Measurements from ENCODE around the gene KRTAP25-1. TPM values are rescaled to one million over a fixed set of nuclear protein-coding genes. Genes with fewer than 3 reads are reported as not detected.

Gene KRTAP25-1
- total RNA-seq = not detected in 2 replicates

- Histone ChIP-seq H3K4me3 (ENCODE audit: insufficient read depth, low read length) (no peak within 1 kb of the TSS), H4K20me1 (ENCODE audit: insufficient read depth, low read length) (no peaks in the 10 kb centered on the region), H3K9me3 (ENCODE audit: low read depth, low read length) (no peaks in the 10 kb centered on the region), H3K79me2 (ENCODE audit: insufficient read depth, low read length) (no peaks in the 10 kb centered on the region), H3K27ac (ENCODE audit: low read depth, low read length) (no peak within 1 kb of the TSS), H3K4me1 (ENCODE audit: insufficient read depth, low read length) (no peaks in the 10 kb centered on the region), H2AFZ (ENCODE audit: low read length) (no peak within 1 kb of the TSS), H3K27me3 (ENCODE audit: insufficient read depth, low read length) (no peaks in the 10 kb centered on the region), H3K36me3 (ENCODE audit: insufficient read depth, low read length) (no peaks in the 10 kb centered on the region), H3K4me2 (ENCODE audit: insufficient read depth, low read length) (no peak within 1 kb of the TSS)
- no peak for DNase-seq (ENCODE audit: insufficient read length, low spot score, missing footprints)
- no peak for TF ChIP-seq CTCF (IDR thresholded peaks at IDR 0.05; ENCODE audit: extremely low read depth, low read depth, low read length)
Measured at GRCh38 chr21:30289215-30289614, at the start of gene KRTAP25-1. Gene KRTAP25-1 (minus strand): TSS chr21:30289514. CDS start chr21:30289490, 24 bp downstream.

DNA sequence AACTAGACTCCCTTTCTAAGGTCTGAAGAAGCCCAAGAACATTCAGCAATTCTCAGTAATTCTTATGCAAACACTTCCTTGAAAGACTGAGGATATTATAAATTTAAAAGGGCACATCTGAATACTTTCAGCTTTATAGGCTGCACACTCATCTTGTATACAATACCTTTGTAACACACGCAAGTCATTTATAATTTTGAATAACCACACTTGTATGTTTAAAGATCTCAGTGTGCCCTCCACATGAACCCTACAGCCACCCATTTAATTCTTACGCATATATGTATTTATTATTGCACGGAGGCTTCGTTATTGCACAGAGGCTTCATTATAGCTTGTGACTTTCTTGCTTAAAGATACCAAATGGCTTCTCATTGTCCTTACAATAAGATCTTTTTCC, 49.4 kb upstream of the KRTAP25-1 start:
- TF ChIP-seq CTCF (IDR thresholded peaks at IDR 0.05; ENCODE audit: extremely low read depth, low read depth, low read length) = no peak
- no peak for DNase-seq (ENCODE audit: insufficient read length, low spot score, missing footprints)
- H3K36me3 ChIP-seq (ENCODE audit: insufficient read depth, low read length) = no peaks in the 10 kb centered on the region
- H3K4me3 ChIP-seq (ENCODE audit: insufficient read depth, low read length) = no peak overlapping the region
- no peak overlapping the region for H2AFZ ChIP-seq (ENCODE audit: low read length)
- no peaks in the 10 kb centered on the region for H3K4me1 ChIP-seq (ENCODE audit: insufficient read depth, low read length)
- H4K20me1 ChIP-seq (ENCODE audit: insufficient read depth, low read length) = no peaks in the 10 kb centered on the region
- no peaks in the 10 kb centered on the region for H3K79me2 ChIP-seq (ENCODE audit: insufficient read depth, low read length)
- H3K27ac ChIP-seq (ENCODE audit: low read depth, low read length) = no peak overlapping the region
- H3K27me3 ChIP-seq (ENCODE audit: insufficient read depth, low read length) = no peaks in the 10 kb centered on the region
- H3K4me2 ChIP-seq (ENCODE audit: insufficient read depth, low read length) = no peak overlapping the region
- H3K9me3 ChIP-seq (ENCODE audit: low read depth, low read length) = no peaks in the 10 kb centered on the region

DNA sequence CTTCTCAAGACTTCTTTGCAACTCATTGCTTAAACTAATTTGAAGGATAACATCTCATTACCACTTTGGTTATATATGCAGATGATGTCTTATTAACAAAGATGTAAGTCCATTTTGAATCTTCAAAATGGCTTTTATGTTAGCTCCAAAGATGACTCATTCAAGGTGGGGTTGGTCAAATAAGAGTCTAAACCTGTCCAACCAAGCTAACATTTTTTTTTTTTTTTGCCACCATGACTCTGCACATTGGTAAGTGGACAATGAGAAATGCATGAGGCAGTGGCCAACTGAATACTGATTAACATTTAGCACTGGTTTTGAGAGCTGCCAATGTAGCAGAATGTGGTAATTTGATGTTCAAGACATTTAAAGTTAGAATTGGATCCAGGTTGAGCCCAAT, 48.5 kb upstream of the KRTAP25-1 start:
- no peaks in the 10 kb centered on the region for H3K79me2 ChIP-seq (ENCODE audit: insufficient read depth, low read length)
- H3K9me3 ChIP-seq (ENCODE audit: low read depth, low read length) = no peaks in the 10 kb centered on the region
- no peak for DNase-seq (ENCODE audit: insufficient read length, low spot score, missing footprints)
- H3K27ac ChIP-seq (ENCODE audit: low read depth, low read length) = no peak overlapping the region
- TF ChIP-seq CTCF (IDR thresholded peaks at IDR 0.05; ENCODE audit: extremely low read depth, low read depth, low read length) = no peak
- no peaks in the 10 kb centered on the region for H4K20me1 ChIP-seq (ENCODE audit: insufficient read depth, low read length)
- H3K27me3 ChIP-seq (ENCODE audit: insufficient read depth, low read length) = no peaks in the 10 kb centered on the region
- H3K36me3 ChIP-seq (ENCODE audit: insufficient read depth, low read length) = no peaks in the 10 kb centered on the region
- no peak overlapping the region for H3K4me2 ChIP-seq (ENCODE audit: insufficient read depth, low read length)
- no peaks in the 10 kb centered on the region for H3K4me1 ChIP-seq (ENCODE audit: insufficient read depth, low read length)
- no peak overlapping the region for H3K4me3 ChIP-seq (ENCODE audit: insufficient read depth, low read length)
- no peak overlapping the region for H2AFZ ChIP-seq (ENCODE audit: low read length)

DNA sequence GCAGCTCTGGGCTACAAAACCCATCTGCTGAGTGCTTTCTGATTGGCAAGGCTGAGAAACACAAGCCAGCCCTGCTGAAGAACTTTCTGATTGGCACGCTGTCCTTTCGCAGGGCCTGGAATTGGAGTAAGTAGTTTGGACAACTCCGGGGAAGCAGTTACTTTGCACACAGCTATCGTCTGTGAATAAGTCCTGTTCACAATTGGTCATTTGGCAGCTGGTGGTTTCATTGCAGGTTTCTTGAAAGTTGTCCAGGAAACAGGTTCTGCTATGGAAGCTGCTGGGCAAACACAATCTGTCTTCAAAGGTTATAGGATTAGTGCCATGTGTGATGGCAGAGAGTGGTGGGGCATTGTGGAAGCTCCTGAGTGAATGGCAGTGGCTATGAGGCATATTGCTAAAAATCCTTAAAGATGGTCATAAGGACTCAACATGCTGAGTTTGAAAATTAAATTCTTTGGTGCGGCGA, 48.0 kb upstream of the KRTAP25-1 start, which contains the start of gene KRTAP27-1:
Gene KRTAP27-1, minus strand, starts transcription at position 419 of the 469 bp plus-strand sequence. Its CDS starts 26 bp downstream, at position 393.
- H2AFZ ChIP-seq (ENCODE audit: low read length) = no peak within 1 kb of the TSS

More for the DNA sequence above, 48.0 kb upstream of the KRTAP25-1 start, which contains the start of gene KRTAP27-1:
- H4K20me1 ChIP-seq (ENCODE audit: insufficient read depth, low read length) = no peaks in the 10 kb centered on the region
- no peaks in the 10 kb centered on the region for H3K79me2 ChIP-seq (ENCODE audit: insufficient read depth, low read length)
- TF ChIP-seq CTCF (IDR thresholded peaks at IDR 0.05; ENCODE audit: extremely low read depth, low read depth, low read length) = no peak
- H3K4me1 ChIP-seq (ENCODE audit: insufficient read depth, low read length) = no peaks in the 10 kb centered on the region
- no peaks in the 10 kb centered on the region for H3K36me3 ChIP-seq (ENCODE audit: insufficient read depth, low read length)
- H3K9me3 ChIP-seq (ENCODE audit: low read depth, low read length) = no peaks in the 10 kb centered on the region
- no peak within 1 kb of the TSS for H3K4me3 ChIP-seq (ENCODE audit: insufficient read depth, low read length)
- H3K4me2 ChIP-seq (ENCODE audit: insufficient read depth, low read length) = no peak within 1 kb of the TSS
- H3K27me3 ChIP-seq (ENCODE audit: insufficient read depth, low read length) = no peaks in the 10 kb centered on the region
- no peak for DNase-seq (ENCODE audit: insufficient read length, low spot score, missing footprints)
- H3K27ac ChIP-seq (ENCODE audit: low read depth, low read length) = no peak within 1 kb of the TSS

Data from osteoblast (primary cell).